HG02759 (cell line): ENCODE data around the gene RELB.

Experiments
- ATAC-seq: cut with Tn5 transposase; IDR thresholded peaks from one replicate; pipeline ENCODE4 v1.9.1; 2021; ENCODE audit warnings: mild to moderate bottlenecking, moderate library complexity; ENCODE audit not compliant: unreplicated experiment

The RELB gene

DNA sequence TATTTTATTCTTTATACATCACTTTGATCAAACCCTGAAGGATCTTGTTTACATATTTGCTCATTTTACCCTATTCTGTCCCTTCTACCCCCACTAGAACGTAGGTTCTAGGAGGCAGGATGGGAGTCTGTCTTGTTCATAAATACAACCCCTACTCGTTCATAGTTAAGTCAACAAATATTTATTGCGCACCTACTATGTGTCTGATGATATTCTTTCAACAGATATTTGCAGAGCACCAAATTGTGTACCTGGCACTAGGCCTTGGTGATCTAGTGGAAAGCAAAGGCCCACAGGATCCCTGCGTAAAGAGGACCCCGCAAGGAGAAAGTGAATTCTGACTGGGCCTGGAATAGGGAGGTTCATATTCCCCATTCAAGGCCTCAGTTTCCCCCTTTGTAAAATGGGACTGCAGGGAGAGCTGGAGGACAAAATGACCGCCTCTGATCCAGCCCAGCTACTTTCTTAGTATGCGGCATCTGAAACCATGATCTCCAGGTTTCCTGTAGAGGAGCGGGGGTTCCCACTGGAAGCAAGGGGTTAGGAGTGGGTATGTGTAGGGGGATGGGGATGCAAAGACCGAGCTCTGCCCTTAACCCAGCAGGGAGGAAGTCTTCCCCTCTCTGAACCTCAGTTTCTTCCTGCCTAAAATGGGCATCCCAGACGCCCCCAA lies 77.3 kb downstream of the RELB start:
- ATAC-seq, result no peak

DNA sequence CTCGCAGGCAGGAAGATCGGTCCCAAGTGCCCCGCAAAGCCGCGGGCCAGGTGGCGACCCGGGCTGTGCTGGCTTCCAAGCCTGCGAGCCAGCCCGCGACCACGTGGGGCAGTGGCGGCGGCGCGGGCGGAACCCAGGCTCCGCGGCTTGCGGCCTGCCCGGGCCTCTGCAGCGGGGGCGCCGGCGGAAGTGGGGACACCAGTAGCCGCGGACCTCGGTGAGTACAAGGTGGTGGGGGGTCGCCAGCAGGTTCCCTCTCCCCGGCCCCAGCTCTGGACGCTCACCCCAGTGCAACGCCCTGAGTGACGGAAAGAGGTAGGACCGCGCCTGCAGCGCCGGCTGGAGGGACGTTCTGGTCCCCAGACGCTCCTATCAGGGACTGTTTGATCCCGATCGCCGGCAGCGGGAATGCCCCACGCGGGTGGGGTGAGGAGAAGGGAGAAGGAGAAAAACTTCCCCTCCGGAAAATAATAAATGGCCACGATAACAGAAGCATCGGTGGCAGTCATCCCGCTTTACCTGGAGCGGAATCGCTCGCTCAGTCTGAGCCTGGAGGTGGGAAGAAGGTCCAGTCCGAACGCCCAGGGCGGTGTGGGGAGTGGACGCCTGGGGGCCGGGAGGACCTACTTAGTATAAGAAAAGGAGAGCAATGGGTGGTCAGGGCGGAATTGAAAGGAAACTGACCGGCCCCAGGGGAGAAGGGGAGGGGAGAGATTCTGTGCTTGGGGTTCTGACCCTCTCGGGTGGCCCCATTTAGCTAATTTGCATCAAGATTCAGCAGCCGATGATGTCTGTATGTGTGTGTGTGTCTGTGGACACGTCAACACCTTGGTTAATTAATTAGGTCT lies 78.0 kb downstream of the RELB start, which contains the start of gene GEMIN7:
GEMIN7 (plus strand) TSS at position 198 of the 848 bp plus-strand sequence. CDS start 10,855 bp downstream, outside the sequence.
- peak; percentile 32 for ATAC-seq

DNA sequence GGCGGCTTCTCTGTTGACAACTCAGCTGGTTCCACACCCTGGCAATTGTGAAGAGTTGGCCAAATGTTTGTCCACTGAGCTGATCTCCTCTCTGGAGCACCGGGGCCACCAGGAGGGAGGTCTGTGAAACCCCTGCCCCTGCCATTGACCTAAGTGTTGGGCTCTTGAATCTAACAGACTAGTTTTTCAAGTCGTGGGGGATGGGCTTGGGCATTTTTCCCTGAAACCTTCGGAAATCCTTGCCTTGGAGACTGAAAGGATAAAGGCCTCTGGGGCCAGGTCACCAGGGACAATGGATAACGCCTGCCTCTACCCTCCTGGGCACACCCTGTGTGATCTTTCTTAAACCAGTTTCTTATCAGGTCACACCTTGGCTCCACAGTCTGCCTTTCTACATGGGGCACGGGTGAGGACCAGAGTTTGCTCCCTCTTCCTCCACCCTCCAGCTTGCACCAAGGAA lies 78.7 kb downstream of the RELB start:
- no peak for ATAC-seq

DNA sequence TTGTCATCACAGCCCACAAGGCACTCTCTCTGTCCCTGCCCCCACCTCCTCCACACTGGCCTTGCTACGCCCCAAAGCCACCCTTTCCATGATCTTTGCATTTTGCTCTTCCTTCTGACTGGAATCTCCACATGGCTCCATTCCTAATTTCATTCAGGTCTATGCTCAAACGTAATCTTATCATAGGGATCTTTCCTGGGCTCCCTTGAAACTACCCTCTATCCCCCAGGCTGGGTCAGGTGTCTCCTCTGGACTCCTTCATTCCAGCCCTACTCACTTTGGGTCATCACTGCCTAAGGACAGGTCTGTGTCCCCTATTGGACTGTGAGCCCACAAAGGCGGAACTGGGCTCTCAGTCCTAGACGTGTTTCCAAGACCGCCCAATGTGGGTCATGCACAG lies 80.9 kb downstream of the RELB start:
- no peak for ATAC-seq

DNA sequence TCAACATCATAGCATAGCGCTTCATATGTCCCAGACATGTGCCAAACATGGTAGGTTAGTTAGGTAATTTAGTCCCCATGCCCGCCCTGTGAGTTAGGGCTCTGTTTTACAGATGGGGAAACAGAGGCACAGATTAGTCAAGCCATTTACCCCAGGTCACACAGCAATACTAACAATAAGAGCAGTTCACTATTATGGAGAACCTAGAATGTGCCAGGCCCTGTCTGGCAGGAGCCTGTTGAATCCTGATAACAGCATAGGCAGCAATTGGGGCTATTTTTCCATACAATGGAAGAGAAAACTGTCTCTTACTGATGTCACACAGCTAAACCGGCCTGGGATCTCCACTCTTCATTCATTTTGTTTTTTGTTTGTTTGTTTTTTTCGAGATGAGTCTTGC lies 85.2 kb downstream of the RELB start:
- ATAC-seq, result no peak

DNA sequence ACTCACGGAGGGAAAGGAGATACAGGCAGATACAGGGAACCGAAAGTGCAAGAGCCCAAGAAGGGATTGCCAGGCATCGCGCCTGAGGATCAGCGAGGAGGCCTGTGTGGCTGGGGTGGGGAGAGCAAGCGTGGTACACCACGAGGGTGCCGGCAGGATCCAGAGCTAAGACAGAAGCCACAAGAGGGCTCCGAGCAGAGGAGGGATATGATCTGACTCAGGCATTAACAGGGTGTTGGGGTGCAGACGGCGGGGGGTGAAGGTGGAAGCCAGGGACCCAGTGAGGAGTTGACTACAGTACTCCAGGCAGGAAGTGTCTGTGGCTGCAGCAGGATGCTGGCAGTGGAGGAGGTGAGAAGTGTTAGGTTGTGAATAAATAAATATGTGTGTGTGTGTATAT lies 86.3 kb downstream of the RELB start:
- ATAC-seq, result no peak
